Heart left ventricle (tissue), 13 donors: ENCODE measurements around the gene ANKRD36C.
"Not testable (repeated sequence)": the region's sequence is repeated elsewhere in the genome, so short reads cannot be mapped to it uniquely, and the experiment has no call there.

ENCODE experiments used
- POLR2A ChIP-seq, 2 donors: fragments of 450-650 bp; IDR thresholded peaks; one replicate each; pipeline ENCODE4 v1.6.1; 2017; ENCODE audit warnings: antibody characterized with exemption in 2 of 2, mild to moderate bottlenecking in 2 of 2, moderate library complexity in 2 of 2
- TF ChIP-seq, protein P1 (sequence below), 12 donors: fragments of 200-600 bp; sonication (generic) in 4 of 12; IDR thresholded peaks; one replicate each; pipeline versions ENCODE4 v1.5.0 to v1.8.0; 2018 to 2022; ENCODE audit warnings: antibody characterized with exemption in 12 of 12, mild to moderate bottlenecking in 5 of 12
- donor health status: ischemic (EF 13 %, LVEDD 7.1; RV severe dilation, severe dysfunction).
- donor health status: DM: no; HTN: yes; CAD: no.
- donor health status: DM: no; HTN: no; CAD: no.
- donor health status: ischemic (EF 25% LVEDD 6.9; RV normal size, moderate dysfunction).
- donor health status: ischemic (EF 25% LVEDD 5.7; RV mildly dilated, moderate dysfunction).
- donor health status: ischemic (EF 35%, LVEDD 5.7; RV mildly dilated, moderate dysfunction).
- donor health status: nonischemic (EF 11% LVEDD 7.7; RV severe dilation, severe dysfunction).
- donor health status: DM: yes; HTN: yes; CAD: no.
- donor health status: PGD.
- donor health status: ischemic (EF 29% LVEDD 5.4; RV normal size, mild dysfunction).
- donor health status: nonischemic (EF 23%, LVEDD 6.1; RV moderate dilation, normal function).

DNA sequence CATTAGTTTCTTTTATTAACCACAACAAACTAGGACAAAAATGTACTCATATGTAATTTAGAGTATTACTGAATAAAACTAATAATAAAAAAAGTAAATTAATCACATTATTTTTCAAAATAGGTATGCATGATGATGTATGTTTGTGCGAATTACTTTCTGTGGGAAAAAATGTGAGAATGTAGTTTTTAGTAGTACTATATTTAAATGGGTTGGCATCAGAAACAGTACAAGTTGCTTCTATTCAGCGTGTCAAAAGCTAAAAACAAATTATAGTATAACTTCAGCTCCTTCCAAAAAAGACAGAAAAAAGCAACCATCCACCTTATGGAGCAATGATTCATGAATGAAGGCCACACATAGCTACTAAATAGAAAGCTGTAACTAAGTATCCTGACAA lies 40.0 kb downstream of the ANKRD36C start:
- TF ChIP-seq POLR2A (IDR thresholded peaks at IDR 0.05), result not testable (repeated sequence)
- TF ChIP-seq, protein P1, sequence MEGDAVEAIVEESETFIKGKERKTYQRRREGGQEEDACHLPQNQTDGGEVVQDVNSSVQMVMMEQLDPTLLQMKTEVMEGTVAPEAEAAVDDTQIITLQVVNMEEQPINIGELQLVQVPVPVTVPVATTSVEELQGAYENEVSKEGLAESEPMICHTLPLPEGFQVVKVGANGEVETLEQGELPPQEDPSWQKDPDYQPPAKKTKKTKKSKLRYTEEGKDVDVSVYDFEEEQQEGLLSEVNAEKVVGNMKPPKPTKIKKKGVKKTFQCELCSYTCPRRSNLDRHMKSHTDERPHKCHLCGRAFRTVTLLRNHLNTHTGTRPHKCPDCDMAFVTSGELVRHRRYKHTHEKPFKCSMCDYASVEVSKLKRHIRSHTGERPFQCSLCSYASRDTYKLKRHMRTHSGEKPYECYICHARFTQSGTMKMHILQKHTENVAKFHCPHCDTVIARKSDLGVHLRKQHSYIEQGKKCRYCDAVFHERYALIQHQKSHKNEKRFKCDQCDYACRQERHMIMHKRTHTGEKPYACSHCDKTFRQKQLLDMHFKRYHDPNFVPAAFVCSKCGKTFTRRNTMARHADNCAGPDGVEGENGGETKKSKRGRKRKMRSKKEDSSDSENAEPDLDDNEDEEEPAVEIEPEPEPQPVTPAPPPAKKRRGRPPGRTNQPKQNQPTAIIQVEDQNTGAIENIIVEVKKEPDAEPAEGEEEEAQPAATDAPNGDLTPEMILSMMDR (IDR thresholded peaks at IDR 0.05), result not testable (repeated sequence)
